Transverse colon (tissue), 4 donors: ENCODE results near the gene XYLT2.

Experiments
- CTCF ChIP-seq, 5 experiments: fragments of 200-600 bp in 3 of 5; fragments of 450-650 bp in 2 of 5; sonication (generic) in 3 of 5; IDR thresholded peaks; 1 replicate in 2 of 5; 2 replicates in 3 of 5; pipeline ENCODE4 v1.5.1; 2016 to 2017; ENCODE audit warnings: antibody characterized with exemption in 5 of 5, inconsistent platforms in 3 of 5, mild to moderate bottlenecking in 2 of 5, moderate library complexity in 1 of 5
- EP300 ChIP-seq: sonication (generic); formaldehyde crosslinking; IDR thresholded peaks from one replicate; pipeline ENCODE4 v1.6.1; 2017; ENCODE audit warnings: antibody characterized with exemption, low read depth
- POLR2AphosphoS5 ChIP-seq, 3 donors: sonication (generic); formaldehyde crosslinking; IDR thresholded peaks; one replicate each; pipeline ENCODE4 v1.6.1; 2016; ENCODE audit warnings: antibody characterized with exemption in 3 of 3

GRCh38 chr17:50406578-50406977, 60.7 kb downstream of the XYLT2 start:
- TF ChIP-seq EP300 (no peak), CTCF (IDR thresholded peaks at IDR 0.05) (no peak), POLR2AphosphoS5 (IDR thresholded peaks at IDR 0.05) (no peak)
